ENCODE results near the gene GCC1.

GRCh38 chr7:127608446-127608845 is 23.1 kb upstream of the GCC1 start:
- TF ChIP-seq, protein P1, sequence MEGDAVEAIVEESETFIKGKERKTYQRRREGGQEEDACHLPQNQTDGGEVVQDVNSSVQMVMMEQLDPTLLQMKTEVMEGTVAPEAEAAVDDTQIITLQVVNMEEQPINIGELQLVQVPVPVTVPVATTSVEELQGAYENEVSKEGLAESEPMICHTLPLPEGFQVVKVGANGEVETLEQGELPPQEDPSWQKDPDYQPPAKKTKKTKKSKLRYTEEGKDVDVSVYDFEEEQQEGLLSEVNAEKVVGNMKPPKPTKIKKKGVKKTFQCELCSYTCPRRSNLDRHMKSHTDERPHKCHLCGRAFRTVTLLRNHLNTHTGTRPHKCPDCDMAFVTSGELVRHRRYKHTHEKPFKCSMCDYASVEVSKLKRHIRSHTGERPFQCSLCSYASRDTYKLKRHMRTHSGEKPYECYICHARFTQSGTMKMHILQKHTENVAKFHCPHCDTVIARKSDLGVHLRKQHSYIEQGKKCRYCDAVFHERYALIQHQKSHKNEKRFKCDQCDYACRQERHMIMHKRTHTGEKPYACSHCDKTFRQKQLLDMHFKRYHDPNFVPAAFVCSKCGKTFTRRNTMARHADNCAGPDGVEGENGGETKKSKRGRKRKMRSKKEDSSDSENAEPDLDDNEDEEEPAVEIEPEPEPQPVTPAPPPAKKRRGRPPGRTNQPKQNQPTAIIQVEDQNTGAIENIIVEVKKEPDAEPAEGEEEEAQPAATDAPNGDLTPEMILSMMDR (IDR thresholded peaks at IDR 0.05): no peak
- TF ChIP-seq SIN3A (IDR thresholded peaks at IDR 0.05; ENCODE audit: borderline replicate concordance, insufficient read depth, low read depth, low read length): no peak

Data from Panc1 (cell line).